Kidney (tissue), 14 donors: ENCODE results near the gene KIRREL3. TPM values are rescaled to one million over a fixed set of nuclear protein-coding genes. Genes with fewer than 3 reads are reported as not detected.

Source experiments
- DNase-seq, 5 donors: peaks; one replicate each; pipeline ENCODE4 v3.0.0-alpha.2; 2013 to 2020
- FAIRE-seq: peaks from 2 replicates; lab custom pipeline; 2012; peaks lifted over from hg19 to GRCh38; lab: Jason Lieb, UNC
- H3K27ac ChIP-seq, 2 donors: one replicate each; pipeline ENCODE4 v1.7.0; 2013; ENCODE audit warnings: low read depth in 2 of 2, low read length in 2 of 2, inconsistent platforms in 1 of 2
- H3K27me3 ChIP-seq: one replicate; pipeline ENCODE4 v1.7.1; 2013; ENCODE audit warnings: low read length, inconsistent platforms; ENCODE audit not compliant: control insufficient read depth, insufficient read depth
- H3K36me3 ChIP-seq, 3 donors: one replicate each; pipeline versions ENCODE4 v1.7.0 to v1.7.1; 2013; ENCODE audit warnings: low read length in 3 of 3, control low read depth in 1 of 3, inconsistent platforms in 1 of 3; ENCODE audit not compliant: insufficient read depth in 3 of 3, control insufficient read depth in 2 of 3
- H3K4me1 ChIP-seq, 3 donors: one replicate each; pipeline versions ENCODE4 v1.7.0 to v1.7.1; 2013; ENCODE audit warnings: low read length in 3 of 3, inconsistent platforms in 1 of 3, low read depth in 1 of 3; ENCODE audit not compliant: control insufficient read depth in 2 of 3, insufficient read depth in 2 of 3
- H3K4me3 ChIP-seq, 3 donors: one replicate each; pipeline versions ENCODE4 v1.7.0 to v1.8.1; 2013; ENCODE audit warnings: low read length in 3 of 3, control low read depth in 1 of 3, inconsistent platforms in 1 of 3
- H3K9ac ChIP-seq, 3 donors: one replicate each; pipeline versions ENCODE4 v1.7.0 to v1.7.1; 2013; ENCODE audit warnings: low read length in 3 of 3, control low read depth in 1 of 3, inconsistent platforms in 1 of 3
- H3K9me3 ChIP-seq, 3 donors: one replicate each; pipeline versions ENCODE4 v1.7.0 to v1.7.1; 2013; ENCODE audit warnings: low read length in 3 of 3, control low read depth in 1 of 3, inconsistent platforms in 1 of 3; ENCODE audit not compliant: control insufficient read depth in 2 of 3, insufficient read depth in 1 of 3
- CTCF ChIP-seq: IDR thresholded peaks from 3 replicates; pipeline ENCODE4 v1.5.1; 2012; ENCODE audit warnings: mild to moderate bottlenecking, moderate library complexity, borderline replicate concordance; ENCODE audit not compliant: insufficient read depth; ENCODE audit errors: extremely low read depth
- intact Hi-C: fragments of 100-400 bp; cut with DNase I; formaldehyde crosslinking; loops from one replicate; pipeline ENCODE4 v1.11.1; 2022
- polyA plus RNA-seq: library from polyadenylated mRNA; stranded (reverse); fragments of 350-450 nt; fragmentation: Illumina TruSeq; extraction: RNeasy Lipid Tissue Mini Kit (QIAGEN cat#74804); gene quantifications from one replicate; pipeline ENCODE4 v1.2.3, GENCODE V29; 2014; ENCODE audit warnings: low read depth, low replicate concordance; ENCODE audit not compliant: insufficient read depth
- total RNA-seq: library from RNA; stranded (reverse); fragmentation: NEBNext Ultra II Directional; extraction: Animal tissue kit (Norgen Biotek cat#: 25700); gene quantifications from one replicate; pipeline ENCODE4 v1.2.1, GENCODE V29; 2021
- donor health status: control.
- donor health status: control.
- donor health status: control.
- donor health status: control.
- donor health status: control.
- donor health status: DM: yes; HTN: yes; CAD: no.
- donor health status: Normal renal cell carcinoma (clear cell type).

The KIRREL3 gene
- total and polyA plus RNA-seq, 2 donors from 2014 or later: 0.19 to 0.22 TPM

DNA sequence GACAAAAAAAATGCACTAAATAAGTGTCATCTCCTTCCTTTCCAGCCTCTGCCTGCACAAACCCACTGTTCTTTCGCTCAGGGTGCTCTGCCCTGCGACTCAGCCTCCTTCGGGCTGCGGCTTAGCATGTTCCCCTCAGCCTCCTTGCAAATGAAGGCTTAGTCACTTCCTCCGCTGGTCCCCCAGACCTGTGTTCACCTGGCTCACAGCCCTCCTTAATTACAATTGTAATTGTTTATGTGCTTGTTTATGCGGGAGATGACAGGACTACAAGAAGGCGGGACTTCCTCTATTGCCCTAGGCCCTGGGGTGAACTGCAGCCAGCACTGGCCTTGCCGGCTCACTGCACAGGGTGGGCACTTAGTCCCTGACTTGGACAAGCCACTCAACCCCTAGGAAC is 303.6 kb downstream of the KIRREL3 start:
- intact Hi-C loops: no loop called here
- no peak for FAIRE-seq
- Histone ChIP-seq H3K27me3 (no peaks in the 10 kb centered on the region), H3K9ac (no peak overlapping the region), H3K4me1 (no peaks in the 10 kb centered on the region), H3K4me3 (no peak overlapping the region), H3K36me3 (no peaks in the 10 kb centered on the region), H3K27ac (no peak overlapping the region), H3K9me3 (peaks cover 0 to 4% (median 0%) of the 10 kb centered on the region in 3 donors)
- DNase-seq: no peak
- no peak for TF ChIP-seq CTCF

- Histone ChIP-seq H3K9ac (no peak overlapping the region), H3K9me3 (peaks cover 0 to 4% (median 0%) of the 10 kb centered on the region in 3 donors), H3K27me3 (no peaks in the 10 kb centered on the region), H3K4me3 (no peak overlapping the region), H3K36me3 (no peaks in the 10 kb centered on the region), H3K27ac (no peak overlapping the region), H3K4me1 (no peaks in the 10 kb centered on the region)
- intact Hi-C loops: no loop called here
- FAIRE-seq (no peak), DNase-seq (no peak)
- TF ChIP-seq CTCF: no peak
Observed at GRCh38 chr11:126695293-126695692, 305.3 kb downstream of the KIRREL3 start.

DNA sequence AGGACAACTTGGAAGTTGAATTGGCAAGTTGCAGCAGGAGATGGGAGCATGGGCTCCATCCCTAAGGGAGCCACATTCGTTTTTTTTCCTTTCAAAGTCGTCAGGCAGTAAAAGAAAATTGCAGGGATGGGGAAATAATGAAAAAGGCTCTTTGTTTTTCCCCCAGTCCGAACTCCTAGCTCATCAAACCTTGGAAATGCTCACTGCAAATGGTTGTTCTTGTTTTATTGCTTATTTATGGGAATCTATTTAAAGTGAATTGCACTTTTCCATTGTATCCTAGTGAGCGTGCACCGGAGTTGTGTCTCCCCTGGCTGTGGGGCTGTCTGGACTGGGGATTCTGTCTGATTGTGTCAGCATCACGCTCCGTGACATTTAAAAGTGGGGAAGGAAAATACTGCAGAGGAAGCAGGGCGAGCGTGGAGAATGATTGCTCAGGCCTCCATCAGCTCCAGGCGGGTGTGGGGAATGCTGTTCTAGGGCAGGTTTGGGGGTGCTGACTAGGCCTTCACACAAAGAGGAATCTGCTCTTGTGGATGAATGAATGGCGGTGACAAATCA is 306.4 kb downstream of the KIRREL3 start:
- FAIRE-seq (no peak), DNase-seq (no peak)
- Histone ChIP-seq H3K4me1 (no peaks in the 10 kb centered on the region), H3K9me3 (peaks cover 0 to 4% (median 0%) of the 10 kb centered on the region in 3 donors), H3K4me3 (no peak overlapping the region), H3K9ac (no peak overlapping the region), H3K27me3 (no peaks in the 10 kb centered on the region), H3K36me3 (no peaks in the 10 kb centered on the region), H3K27ac (no peak overlapping the region)
- TF ChIP-seq CTCF: no peak
- intact Hi-C loops: no loop called here

- H3K27ac ChIP-seq: no peak overlapping the region
Observed at GRCh38 chr11:126687477-126687876, 313.1 kb downstream of the KIRREL3 start.

More at GRCh38 chr11:126687477-126687876, 313.1 kb downstream of the KIRREL3 start:
- Histone ChIP-seq H3K4me3 (no peak overlapping the region), H3K27me3 (no peaks in the 10 kb centered on the region), H3K4me1 (no peaks in the 10 kb centered on the region), H3K9ac (no peak overlapping the region), H3K9me3 (no peaks in the 10 kb centered on the region), H3K36me3 (no peaks in the 10 kb centered on the region)
- no peak for FAIRE-seq
- DNase-seq: no peak
- TF ChIP-seq CTCF: no peak
- intact Hi-C loops: no loop called here
